ENCODE results near the gene ZC3H18. TPM values are rescaled to one million over a fixed set of nuclear protein-coding genes. Genes with fewer than 3 reads are reported as not detected.

ZC3H18 gene
- total and polyA plus RNA-seq, 2 experiments from 2014 or later, result 30.0 to 40.7 TPM

DNA sequence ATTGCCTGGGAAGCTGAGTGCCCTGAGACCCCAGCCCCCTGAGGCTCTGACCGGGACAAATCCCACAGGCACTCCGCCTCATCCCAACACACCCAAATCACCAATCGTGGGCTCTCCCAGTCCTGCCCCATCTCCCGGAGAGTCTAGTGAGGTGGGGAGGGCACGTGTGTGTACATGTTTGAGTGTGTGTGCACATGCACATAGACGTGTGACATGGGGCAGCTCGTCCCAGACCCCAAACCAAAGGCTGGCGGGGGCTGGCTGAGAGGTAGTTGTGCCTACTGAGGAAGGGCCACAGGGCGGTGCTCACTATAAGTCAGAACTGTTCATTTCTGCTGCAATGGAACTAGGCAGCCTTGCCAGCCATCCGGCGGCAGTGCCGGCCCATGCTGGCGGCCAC, 107.5 kb downstream of the ZC3H18 start:
- Histone ChIP-seq H3F3A (replicated peaks; ENCODE audit: low read depth) (no peaks in the 10 kb centered on the region; the same call in 1 of the 2 replicates), H3K4me1 (ENCODE audit: insufficient read depth) (no peaks in the 10 kb centered on the region), H3K4me3 (no peak overlapping the region), H3K9me2 (ENCODE audit: insufficient read depth) (no peaks in the 10 kb centered on the region), H3K27me3 (ENCODE audit: insufficient read depth) (no peaks in the 10 kb centered on the region), H3K36me3 (ENCODE audit: insufficient read depth) (no peaks in the 10 kb centered on the region; the same call in 1 of the 2 replicates), H3K27ac (ENCODE audit: low read depth) (no peak overlapping the region), H3K79me2 (replicated peaks; ENCODE audit: insufficient read depth) (no peaks in the 10 kb centered on the region), H3K4me2 (no peak overlapping the region), H4K20me1 (replicated peaks; ENCODE audit: insufficient read depth) (peaks cover 5% of the 10 kb centered on the region; the same call in 1 of the 2 replicates), H2AFZ (no peak overlapping the region)
- DNase-seq (ENCODE audit: low spot score) (no peak), ATAC-seq (no peak)
- Mint-ChIP-seq H3K27ac (peak overlapping the region; percentile 40; the same call in 1 of the 2 replicates), H3K27me3 (ENCODE audit: insufficient read depth, low read depth, poor library complexity) (peaks cover 19% of the 10 kb centered on the region), H3K9me3 (no peaks in the 10 kb centered on the region), H3K36me3 (ENCODE audit: low read depth) (peaks cover 3% of the 10 kb centered on the region; the same call in 2 of the 3 replicates), H3K4me1 (peaks cover 3% of the 10 kb centered on the region; the same call in 2 of the 3 replicates), H3K4me3 (no peak overlapping the region)
- TF ChIP-seq, protein P1, sequence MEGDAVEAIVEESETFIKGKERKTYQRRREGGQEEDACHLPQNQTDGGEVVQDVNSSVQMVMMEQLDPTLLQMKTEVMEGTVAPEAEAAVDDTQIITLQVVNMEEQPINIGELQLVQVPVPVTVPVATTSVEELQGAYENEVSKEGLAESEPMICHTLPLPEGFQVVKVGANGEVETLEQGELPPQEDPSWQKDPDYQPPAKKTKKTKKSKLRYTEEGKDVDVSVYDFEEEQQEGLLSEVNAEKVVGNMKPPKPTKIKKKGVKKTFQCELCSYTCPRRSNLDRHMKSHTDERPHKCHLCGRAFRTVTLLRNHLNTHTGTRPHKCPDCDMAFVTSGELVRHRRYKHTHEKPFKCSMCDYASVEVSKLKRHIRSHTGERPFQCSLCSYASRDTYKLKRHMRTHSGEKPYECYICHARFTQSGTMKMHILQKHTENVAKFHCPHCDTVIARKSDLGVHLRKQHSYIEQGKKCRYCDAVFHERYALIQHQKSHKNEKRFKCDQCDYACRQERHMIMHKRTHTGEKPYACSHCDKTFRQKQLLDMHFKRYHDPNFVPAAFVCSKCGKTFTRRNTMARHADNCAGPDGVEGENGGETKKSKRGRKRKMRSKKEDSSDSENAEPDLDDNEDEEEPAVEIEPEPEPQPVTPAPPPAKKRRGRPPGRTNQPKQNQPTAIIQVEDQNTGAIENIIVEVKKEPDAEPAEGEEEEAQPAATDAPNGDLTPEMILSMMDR (conservative IDR thresholded peaks at IDR 0.05; ENCODE audit: low read depth in 2 of 2), result no peak
- no peak for TF ChIP-seq STAT1 (IDR thresholded peaks at IDR 0.05; ENCODE audit: unreplicated experiment)
- TF ChIP-seq POLR2AphosphoS5 (IDR thresholded peaks at IDR 0.05; ENCODE audit: low read depth), result no peak
- no peak for TF ChIP-seq ZNF114 (CRISPR knock-in tag; IDR thresholded peaks at IDR 0.05)
- TF ChIP-seq EZH2 (IDR thresholded peaks at IDR 0.05; ENCODE audit: low read depth, unreplicated experiment), result no peak
- TF ChIP-seq EZH2phosphoT487 (IDR thresholded peaks at IDR 0.05; ENCODE audit: unreplicated experiment), result no peak
- TF ChIP-seq JUNB (IDR thresholded peaks at IDR 0.05; ENCODE audit: unreplicated experiment), result no peak
- TF ChIP-seq, protein P2, sequence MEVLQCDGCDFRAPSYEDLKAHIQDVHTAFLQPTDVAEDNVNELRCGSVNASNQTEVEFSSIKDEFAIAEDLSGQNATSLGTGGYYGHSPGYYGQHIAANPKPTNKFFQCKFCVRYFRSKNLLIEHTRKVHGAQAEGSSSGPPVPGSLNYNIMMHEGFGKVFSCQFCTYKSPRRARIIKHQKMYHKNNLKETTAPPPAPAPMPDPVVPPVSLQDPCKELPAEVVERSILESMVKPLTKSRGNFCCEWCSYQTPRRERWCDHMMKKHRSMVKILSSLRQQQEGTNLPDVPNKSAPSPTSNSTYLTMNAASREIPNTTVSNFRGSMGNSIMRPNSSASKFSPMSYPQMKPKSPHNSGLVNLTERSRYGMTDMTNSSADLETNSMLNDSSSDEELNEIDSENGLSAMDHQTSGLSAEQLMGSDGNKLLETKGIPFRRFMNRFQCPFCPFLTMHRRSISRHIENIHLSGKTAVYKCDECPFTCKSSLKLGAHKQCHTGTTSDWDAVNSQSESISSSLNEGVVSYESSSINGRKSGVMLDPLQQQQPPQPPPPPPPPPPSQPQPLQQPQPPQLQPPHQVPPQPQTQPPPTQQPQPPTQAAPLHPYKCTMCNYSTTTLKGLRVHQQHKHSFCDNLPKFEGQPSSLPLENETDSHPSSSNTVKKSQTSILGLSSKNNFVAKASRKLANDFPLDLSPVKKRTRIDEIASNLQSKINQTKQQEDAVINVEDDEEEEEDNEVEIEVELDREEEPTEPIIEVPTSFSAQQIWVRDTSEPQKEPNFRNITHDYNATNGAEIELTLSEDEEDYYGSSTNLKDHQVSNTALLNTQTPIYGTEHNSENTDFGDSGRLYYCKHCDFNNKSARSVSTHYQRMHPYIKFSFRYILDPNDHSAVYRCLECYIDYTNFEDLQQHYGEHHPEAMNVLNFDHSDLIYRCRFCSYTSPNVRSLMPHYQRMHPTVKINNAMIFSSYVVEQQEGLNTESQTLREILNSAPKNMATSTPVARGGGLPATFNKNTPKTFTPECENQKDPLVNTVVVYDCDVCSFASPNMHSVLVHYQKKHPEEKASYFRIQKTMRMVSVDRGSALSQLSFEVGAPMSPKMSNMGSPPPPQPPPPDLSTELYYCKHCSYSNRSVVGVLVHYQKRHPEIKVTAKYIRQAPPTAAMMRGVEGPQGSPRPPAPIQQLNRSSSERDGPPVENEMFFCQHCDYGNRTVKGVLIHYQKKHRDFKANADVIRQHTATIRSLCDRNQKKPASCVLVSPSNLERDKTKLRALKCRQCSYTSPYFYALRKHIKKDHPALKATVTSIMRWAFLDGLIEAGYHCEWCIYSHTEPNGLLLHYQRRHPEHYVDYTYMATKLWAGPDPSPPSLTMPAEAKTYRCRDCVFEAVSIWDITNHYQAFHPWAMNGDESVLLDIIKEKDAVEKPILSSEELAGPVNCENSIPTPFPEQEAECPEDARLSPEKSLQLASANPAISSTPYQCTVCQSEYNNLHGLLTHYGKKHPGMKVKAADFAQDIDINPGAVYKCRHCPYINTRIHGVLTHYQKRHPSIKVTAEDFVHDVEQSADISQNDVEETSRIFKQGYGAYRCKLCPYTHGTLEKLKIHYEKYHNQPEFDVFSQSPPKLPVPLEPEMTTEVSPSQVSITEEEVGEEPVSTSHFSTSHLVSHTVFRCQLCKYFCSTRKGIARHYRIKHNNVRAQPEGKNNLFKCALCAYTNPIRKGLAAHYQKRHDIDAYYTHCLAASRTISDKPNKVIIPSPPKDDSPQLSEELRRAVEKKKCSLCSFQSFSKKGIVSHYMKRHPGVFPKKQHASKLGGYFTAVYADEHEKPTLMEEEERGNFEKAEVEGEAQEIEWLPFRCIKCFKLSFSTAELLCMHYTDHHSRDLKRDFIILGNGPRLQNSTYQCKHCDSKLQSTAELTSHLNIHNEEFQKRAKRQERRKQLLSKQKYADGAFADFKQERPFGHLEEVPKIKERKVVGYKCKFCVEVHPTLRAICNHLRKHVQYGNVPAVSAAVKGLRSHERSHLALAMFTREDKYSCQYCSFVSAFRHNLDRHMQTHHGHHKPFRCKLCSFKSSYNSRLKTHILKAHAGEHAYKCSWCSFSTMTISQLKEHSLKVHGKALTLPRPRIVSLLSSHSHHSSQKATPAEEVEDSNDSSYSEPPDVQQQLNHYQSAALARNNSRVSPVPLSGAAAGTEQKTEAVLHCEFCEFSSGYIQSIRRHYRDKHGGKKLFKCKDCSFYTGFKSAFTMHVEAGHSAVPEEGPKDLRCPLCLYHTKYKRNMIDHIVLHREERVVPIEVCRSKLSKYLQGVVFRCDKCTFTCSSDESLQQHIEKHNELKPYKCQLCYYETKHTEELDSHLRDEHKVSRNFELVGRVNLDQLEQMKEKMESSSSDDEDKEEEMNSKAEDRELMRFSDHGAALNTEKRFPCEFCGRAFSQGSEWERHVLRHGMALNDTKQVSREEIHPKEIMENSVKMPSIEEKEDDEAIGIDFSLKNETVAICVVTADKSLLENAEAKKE (CRISPR knock-in tag; IDR thresholded peaks at IDR 0.05), result no peak
- no peak for TF ChIP-seq ZNF331 (CRISPR knock-in tag; IDR thresholded peaks at IDR 0.05; ENCODE audit: low read depth)
- no peak for TF ChIP-seq CREB1 (CRISPR knock-in tag; IDR thresholded peaks at IDR 0.05; ENCODE audit: low read depth)
- TF ChIP-seq, protein P3, sequence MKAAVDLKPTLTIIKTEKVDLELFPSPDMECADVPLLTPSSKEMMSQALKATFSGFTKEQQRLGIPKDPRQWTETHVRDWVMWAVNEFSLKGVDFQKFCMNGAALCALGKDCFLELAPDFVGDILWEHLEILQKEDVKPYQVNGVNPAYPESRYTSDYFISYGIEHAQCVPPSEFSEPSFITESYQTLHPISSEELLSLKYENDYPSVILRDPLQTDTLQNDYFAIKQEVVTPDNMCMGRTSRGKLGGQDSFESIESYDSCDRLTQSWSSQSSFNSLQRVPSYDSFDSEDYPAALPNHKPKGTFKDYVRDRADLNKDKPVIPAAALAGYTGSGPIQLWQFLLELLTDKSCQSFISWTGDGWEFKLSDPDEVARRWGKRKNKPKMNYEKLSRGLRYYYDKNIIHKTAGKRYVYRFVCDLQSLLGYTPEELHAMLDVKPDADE (IDR thresholded peaks at IDR 0.05), result no peak
- TF ChIP-seq NANOG (IDR thresholded peaks at IDR 0.05; ENCODE audit: borderline replicate concordance), result no peak
- TF ChIP-seq, protein P4, sequence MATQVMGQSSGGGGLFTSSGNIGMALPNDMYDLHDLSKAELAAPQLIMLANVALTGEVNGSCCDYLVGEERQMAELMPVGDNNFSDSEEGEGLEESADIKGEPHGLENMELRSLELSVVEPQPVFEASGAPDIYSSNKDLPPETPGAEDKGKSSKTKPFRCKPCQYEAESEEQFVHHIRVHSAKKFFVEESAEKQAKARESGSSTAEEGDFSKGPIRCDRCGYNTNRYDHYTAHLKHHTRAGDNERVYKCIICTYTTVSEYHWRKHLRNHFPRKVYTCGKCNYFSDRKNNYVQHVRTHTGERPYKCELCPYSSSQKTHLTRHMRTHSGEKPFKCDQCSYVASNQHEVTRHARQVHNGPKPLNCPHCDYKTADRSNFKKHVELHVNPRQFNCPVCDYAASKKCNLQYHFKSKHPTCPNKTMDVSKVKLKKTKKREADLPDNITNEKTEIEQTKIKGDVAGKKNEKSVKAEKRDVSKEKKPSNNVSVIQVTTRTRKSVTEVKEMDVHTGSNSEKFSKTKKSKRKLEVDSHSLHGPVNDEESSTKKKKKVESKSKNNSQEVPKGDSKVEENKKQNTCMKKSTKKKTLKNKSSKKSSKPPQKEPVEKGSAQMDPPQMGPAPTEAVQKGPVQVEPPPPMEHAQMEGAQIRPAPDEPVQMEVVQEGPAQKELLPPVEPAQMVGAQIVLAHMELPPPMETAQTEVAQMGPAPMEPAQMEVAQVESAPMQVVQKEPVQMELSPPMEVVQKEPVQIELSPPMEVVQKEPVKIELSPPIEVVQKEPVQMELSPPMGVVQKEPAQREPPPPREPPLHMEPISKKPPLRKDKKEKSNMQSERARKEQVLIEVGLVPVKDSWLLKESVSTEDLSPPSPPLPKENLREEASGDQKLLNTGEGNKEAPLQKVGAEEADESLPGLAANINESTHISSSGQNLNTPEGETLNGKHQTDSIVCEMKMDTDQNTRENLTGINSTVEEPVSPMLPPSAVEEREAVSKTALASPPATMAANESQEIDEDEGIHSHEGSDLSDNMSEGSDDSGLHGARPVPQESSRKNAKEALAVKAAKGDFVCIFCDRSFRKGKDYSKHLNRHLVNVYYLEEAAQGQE (IDR thresholded peaks at IDR 0.05; ENCODE audit: unreplicated experiment), result no peak
